Cardiac fibroblast (primary cell): ENCODE measurements around the gene LSS.
"Not testable (repeated sequence)": the region's sequence is repeated elsewhere in the genome, so short reads cannot be mapped to it uniquely, and the experiment has no call there.

Experiments
- DNase-seq, 2 donors: peaks; one replicate each; pipeline versions ENCODE4 v3.0.0 to v3.0.0-alpha.2; 2010; ENCODE audit warnings: low read depth in 2 of 2
- H3K4me3 ChIP-seq, 2 donors: replicated peaks in 1 of 2; 1 replicate in 1 of 2; 2 replicates in 1 of 2; pipeline ENCODE4 v1.5.1; 2011; ENCODE audit warnings: low read depth in 2 of 2, low read length in 2 of 2, mild to moderate bottlenecking in 2 of 2, moderate library complexity in 1 of 2
- CTCF ChIP-seq: IDR thresholded peaks from one replicate; pipeline ENCODE4 v1.5.1; 2011; ENCODE audit warnings: low read depth, mild to moderate bottlenecking, low read length, inconsistent platforms

The LSS gene

GRCh38 chr21:46171996-46172862 lies 56.3 kb downstream of the LSS start:
- DNase-seq: no peak
- H3K4me3 ChIP-seq: no peak overlapping the region
- no peak for TF ChIP-seq CTCF

- H3K4me3 ChIP-seq: no peak overlapping the region
- no peak for TF ChIP-seq CTCF
- DNase-seq: peak; percentile 52 to 70
Measured at GRCh38 chr21:46171585-46171984, 57.0 kb downstream of the LSS start.

GRCh38 chr21:46170436-46171193 lies 58.0 kb downstream of the LSS start:
- H3K4me3 ChIP-seq, DNase-seq: not testable (repeated sequence)

GRCh38 chr21:46168659-46169386 lies 59.8 kb downstream of the LSS start:
- DNase-seq: no peak
- TF ChIP-seq CTCF: no peak
- H3K4me3 ChIP-seq: no peak overlapping the region

- no peak for DNase-seq
- TF ChIP-seq CTCF: no peak
- H3K4me3 ChIP-seq: no peak overlapping the region
Measured at GRCh38 chr21:46168238-46168637, 60.3 kb downstream of the LSS start.

- H3K4me3 ChIP-seq: no peak overlapping the region
- no peak for TF ChIP-seq CTCF
- DNase-seq: no peak
Measured at GRCh38 chr21:46165098-46165497, 63.5 kb downstream of the LSS start.

- DNase-seq: no peak
- no peak overlapping the region for H3K4me3 ChIP-seq
- TF ChIP-seq CTCF: no peak
Measured at GRCh38 chr21:46163380-46163779, 65.2 kb downstream of the LSS start.
